Measurements from ENCODE around the gene WNT10A. TPM values are rescaled to one million over a fixed set of nuclear protein-coding genes. Genes with fewer than 3 reads are reported as not detected.
A peak's percentile ranks its signal among the peaks of the same experiment; 100 is the strongest.

Gene WNT10A
- total RNA-seq, 1 donor from 2014 or later = not detected

DNA sequence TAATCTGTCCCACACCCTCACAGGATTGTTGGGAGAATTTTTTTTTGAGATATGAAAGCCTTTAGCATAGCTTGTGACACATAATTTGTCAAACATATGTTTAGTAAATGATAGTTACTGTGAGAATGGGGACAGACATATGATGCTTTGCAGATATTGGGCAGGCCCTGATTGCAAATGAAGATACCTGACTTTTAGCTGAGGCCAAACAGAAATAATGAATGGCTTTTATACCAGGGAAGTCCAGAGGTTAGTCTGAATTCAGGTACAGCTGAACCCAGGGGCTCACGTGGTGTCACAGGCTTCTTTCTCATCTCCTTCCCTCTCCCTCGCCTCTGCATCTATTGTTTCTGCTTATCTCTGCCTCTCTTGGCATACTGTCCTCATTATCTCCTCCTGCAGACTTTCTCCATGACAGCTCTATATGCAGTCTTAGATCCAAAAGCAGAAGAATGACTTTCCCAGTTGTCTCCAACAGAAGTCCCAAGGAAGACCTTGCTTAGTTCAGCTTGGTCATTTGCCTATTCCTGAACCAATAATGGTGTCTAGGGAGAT lies 4.9 kb upstream of the WNT10A start:
- DNase-seq (ENCODE audit: low spot score in 2 of 2) = no peak
- FAIRE-seq = no peak

DNA sequence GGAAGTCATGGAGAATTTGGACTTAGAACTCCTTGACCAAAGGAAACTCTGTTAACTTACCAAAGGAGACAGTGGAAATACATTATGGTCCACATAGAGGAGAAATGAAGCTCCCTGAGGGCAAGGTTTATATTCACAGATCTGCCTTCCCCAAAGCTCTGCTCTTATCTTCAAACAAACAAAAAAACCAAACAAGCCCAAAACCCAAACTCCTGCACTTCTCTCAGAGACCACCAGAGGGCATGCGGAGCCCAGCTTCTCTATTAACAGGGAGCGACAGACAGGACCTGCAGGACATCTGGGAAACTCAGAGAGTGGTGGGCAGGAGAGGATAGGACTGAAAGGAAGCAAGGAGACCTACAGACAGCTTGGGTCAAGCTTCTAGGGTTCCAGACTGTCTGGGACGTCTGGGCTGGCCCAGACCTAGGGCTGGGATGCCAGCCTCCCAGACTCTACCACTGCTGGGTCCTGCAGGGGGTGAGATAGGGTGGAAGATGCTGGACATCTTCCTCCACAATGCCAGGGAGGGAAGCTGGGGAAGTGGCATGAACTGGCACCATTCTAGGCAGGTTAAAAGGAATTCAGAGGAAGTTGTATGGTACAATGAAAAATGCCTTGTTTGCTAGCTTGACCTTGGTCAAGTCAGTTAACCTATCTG lies 4.0 kb upstream of the WNT10A start:
- FAIRE-seq (no peak), DNase-seq (ENCODE audit: low spot score in 2 of 2) (peak; percentile 81 to 83)

DNA sequence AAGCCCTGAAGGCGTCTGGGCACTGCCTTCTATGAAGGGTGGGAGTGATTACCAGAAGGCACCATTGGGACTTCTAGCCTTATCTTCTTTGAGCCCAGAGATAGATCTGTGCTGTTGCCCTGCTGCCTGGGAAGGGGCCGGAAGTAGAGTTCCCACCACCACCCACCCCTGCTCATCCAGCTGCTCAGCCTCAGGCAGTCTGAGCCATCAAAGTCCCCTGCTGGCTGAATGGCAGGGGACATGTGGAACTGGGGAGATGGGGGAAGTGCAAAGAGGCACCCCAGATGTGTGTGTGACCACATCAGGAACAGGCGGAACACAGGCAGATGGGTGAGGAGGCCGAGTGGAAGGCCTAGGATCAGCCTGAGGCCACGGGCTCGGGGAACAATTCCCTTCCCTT lies 3.3 kb upstream of the WNT10A start:
- FAIRE-seq (no peak), DNase-seq (ENCODE audit: low spot score in 2 of 2) (no peak)

DNA sequence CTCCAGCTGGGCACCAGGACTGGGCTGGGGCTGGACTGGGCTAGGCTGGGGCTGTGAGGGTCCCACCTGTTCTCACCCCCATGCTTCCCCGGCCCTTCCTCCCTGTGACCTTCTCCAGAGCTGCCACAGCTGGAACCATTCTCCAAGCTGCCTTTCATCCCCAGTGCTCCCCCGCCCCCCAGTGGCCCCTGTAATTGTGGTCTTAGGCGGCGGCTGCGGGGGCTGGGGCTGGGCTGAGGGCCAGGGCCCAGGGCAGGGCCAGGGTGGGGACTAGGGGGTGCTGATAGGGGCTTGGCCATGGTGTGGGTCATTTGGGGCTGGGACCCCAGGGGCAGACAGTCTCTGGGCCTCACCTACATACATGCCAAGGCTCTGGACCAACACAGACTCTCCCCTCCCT lies 2.8 kb upstream of the WNT10A start:
- DNase-seq (ENCODE audit: low spot score in 2 of 2) = no peak

DNA sequence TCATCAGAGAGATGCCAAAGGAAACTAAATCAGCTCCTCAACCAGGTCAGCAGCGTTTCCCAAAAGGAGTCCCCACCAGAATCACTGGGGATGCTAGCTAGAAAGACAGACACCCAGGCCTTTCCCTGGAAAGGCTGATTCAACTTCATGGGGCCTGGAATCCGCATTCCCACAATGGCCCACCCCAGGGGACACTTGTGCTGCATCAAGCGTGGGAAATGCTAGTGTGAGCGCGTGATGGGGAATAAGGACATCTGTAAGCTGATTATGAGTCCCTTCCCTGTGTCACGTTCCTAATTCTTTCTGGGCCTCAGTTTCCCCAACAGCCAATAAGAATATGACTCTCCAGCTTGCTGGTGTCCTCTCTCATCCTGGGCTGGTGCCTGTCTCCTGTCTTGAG lies 2.2 kb upstream of the WNT10A start:
- no peak for FAIRE-seq
- no peak for DNase-seq (ENCODE audit: low spot score in 2 of 2)

More for the DNA sequence above, 2.8 kb upstream of the WNT10A start:
- FAIRE-seq = no peak

DNA sequence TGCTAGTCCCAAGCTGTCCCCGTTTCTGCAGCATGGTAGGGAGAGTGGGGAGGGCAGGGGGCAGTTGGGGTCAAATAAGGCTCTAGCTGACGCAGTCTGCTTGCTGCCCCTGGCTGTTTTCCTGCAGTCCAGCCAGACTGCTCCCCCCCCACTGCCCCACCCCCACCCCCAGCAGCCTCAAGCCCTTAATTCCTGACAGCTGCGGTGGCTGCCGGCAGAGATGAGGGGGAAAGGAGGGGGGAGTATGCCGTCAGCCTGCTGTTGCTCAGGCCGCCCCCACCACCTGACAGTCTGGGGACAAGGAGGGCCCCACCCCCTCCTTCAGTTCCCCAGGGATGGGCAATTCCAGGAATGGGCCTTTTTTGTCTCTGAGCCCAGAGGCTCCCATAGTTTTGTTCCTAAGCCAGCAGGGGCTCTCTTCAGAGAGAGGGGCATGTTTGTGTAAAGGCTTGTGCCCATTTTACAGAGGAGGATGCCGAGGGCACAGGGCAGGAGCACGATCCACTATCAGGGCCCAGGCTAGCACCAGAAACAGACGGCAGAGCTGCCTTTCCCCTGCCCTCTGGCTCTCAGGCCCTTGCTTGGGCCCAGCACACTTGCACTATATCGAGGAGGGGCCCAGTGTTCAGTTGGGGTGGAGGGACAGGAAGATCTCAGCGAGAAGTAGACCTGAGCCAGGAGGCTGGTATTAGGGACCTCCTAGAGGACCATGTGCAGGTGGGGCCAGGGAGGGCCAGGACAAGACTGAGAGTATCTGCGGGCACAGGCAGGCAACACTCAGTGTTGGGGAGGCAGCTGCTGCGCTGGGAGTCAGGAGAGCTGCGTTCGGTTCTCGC lies 1.5 kb upstream of the WNT10A start:
- no peak for FAIRE-seq

DNA sequence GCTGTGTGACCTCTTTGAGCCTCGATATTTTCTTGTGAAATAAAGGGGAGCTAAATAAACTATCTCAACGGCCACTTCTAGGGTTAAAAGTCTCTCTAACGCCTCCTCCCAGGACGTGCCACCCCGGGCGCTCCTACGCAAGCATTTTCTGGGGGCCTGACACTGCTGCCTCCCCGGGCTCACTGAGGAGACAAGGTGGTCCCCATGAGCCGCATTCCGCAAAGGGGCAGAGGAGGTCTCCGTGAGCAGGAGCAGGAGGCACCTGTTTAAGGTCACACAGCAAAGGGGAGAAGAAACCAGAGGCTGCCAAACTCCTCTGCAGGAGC lies 913 bp upstream of the WNT10A start:
- FAIRE-seq (no peak), DNase-seq (ENCODE audit: low spot score in 2 of 2) (no peak)

More for the DNA sequence above, 1.5 kb upstream of the WNT10A start:
- DNase-seq (ENCODE audit: low spot score in 2 of 2) = no peak

DNA sequence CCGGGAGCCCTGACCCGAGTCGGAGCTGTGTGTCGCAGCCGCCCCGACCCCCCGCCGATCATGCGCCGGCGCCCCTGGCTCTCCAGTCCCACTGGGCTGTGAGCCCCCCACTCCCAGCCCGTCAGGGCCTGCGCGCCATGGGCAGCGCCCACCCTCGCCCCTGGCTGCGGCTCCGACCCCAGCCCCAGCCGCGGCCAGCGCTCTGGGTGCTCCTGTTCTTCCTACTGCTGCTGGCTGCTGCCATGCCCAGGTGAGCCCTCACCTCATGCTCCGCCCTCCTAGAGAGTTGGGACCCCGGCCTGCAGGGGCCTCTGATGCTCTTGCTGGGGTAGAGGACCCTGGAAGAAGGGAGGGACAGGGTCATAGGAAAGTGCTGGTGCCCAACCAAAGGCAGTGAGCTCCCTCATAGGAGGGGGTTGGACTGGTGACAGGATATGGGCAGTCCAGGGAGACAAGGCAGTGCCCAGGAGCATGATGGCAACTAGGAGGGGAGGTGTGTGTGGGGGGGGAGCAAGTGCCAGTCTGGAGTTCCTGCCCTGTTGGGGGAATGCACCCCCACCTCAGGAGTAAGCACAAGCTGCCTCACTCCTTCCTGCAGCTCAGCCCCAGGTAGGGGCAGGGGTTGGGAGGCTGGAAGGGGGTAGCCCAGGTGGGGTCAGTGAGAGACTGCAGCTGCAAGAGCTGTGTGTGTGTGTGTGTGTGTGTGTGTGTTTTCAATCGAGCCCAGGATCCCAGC lies 375 bp downstream of the WNT10A start:
- FAIRE-seq = no peak
- DNase-seq (ENCODE audit: low spot score in 2 of 2) = peak in 1 of 2 donors; percentile 39

DNA sequence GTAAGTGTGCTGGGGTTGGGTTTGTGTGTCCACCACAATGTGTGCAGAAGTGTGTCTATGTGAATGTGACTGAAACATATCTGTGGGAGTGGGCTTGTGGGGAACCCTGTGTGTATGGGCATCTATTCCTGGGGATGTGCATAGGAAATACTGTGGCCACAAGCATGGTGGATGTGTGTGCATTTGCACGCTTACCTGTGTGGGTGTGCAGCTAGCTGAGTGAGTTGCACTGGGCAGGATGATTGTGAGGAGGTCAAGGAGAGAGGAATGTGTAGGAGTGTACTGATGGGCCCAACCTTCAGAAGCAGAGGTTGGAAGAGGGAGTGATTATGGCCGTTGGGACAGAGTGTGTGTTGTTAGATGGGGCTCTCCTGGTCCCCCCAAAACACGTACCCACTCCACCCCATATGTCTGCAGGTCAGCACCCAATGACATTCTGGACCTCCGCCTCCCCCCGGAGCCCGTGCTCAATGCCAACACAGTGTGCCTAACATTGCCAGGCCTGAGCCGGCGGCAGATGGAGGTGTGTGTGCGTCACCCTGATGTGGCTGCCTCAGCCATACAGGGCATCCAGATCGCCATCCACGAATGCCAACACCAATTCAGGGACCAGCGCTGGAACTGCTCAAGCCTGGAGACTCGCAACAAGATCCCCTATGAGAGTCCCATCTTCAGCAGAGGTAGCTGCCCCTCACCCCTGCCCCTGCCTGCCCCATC lies 1.2 kb downstream of the WNT10A start:
- FAIRE-seq (no peak), DNase-seq (ENCODE audit: low spot score in 2 of 2) (peak in 1 of 2 donors; percentile 40)

DNA sequence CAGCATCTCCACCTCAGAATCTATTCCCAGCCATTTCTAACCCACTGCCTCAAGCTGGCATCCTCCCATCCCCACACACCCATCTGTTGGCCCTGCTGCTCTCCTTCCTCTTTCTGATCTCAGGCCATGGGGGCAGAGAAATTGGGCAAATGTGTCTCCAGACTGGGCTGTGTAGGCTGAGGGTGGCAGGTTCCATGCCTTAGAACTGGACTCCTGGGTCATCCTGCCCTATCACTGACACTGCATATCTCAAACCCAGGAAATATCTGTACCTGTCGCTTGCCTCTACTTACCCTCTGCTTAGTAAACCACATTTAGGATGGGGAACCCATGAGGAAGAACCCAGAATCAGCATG lies 1.8 kb downstream of the WNT10A start:
- no peak for FAIRE-seq
- DNase-seq (ENCODE audit: low spot score in 2 of 2) = no peak

DNA sequence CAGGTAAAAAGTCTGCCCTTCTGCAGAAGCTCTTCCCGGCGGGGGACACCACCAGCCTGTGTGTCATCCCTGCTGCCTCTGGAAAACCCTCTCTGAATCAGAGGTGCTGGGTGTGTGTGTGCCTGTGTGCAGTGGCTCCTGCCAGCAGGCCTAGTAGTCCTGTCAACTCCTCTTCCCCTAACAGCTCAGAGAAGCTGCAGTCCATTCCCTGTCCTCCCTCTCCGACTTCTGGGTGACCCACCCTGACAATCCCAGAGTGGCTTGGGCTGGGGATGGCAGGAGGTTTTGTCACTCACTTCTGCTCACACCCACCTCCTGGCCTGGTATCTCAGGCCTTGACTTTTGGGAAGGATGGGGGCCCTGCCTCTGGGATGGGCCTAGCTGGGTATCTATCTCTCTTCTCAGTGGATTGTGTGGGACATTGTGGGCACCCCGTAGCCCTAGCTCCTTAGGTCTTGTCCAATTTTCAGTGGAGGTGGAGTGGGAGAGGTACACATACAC lies 2.3 kb downstream of the WNT10A start:
- FAIRE-seq (no peak), DNase-seq (ENCODE audit: low spot score in 2 of 2) (no peak)

DNA sequence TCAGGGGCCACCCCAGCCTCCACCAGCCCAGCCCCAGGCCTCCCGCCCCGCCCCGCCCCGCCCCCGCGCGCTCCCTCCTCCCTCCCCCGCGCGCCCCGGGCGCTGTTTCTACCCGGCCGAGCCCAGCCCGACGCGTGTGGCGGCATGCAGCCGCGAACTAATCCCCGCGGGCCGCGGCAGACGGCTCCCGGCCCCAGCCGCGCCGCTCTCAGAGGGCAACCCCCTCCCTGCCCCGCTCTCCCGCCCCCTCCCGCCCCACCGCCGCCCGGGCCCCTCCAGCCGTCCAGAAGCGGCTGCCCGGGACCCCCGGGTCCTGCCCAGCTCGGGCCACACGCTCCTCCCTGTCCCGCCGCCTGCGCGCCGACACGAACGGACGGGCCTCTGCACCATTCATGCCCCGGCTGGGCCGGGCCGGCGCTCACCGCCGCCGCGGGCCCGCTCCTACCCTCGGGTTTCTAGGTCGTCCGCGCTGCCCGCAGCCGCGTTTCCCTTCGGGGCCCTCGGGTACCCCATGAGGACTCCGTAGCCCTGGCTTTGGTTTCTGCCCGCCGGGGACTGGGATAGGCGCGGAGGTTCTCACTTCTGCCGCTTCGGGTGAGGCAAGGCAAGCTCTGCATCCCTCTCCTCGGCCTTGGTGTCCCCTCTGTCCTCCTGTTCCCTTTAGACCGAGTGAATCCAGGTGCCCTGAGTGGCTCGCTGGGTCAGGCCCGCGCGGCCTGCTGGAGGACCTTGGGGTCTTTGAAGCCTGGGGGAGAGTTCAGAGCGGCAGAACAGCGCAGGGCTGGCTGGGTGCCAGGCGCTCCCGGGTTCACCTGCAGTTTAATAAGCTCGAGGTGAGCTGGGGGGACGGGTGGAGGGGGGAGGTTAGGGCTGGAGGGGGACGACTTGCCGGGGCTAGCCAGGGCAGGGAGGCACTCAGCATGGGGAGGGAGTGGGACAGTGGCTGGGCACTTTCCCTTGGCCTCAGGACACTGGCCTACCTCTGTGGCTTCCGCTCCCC lies 3.1 kb downstream of the WNT10A start:
- DNase-seq (ENCODE audit: low spot score in 2 of 2) = peak in 1 of 2 donors; percentile 57
- no peak for FAIRE-seq

DNA sequence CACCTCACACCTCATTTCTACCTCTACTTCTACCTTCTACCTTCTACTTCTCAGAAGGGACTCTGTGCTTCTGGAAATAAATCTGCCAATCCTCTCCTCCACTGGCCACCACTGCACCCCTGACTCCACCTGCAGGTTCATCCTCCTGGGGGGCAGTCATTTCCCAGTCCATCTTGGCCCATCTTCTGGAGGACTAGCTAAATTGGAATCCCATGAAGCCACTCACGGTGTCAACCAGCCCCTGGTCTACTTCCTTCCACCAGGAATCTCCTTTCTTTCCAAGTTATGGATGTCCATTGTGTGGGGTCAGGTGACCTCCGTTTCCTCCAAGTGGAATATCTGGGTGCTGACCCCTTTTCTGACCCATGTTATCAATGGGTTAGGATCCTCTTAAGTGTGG lies 3.9 kb downstream of the WNT10A start:
- FAIRE-seq (no peak), DNase-seq (ENCODE audit: low spot score in 2 of 2) (peak in 1 of 2 donors; percentile 27)

DNA sequence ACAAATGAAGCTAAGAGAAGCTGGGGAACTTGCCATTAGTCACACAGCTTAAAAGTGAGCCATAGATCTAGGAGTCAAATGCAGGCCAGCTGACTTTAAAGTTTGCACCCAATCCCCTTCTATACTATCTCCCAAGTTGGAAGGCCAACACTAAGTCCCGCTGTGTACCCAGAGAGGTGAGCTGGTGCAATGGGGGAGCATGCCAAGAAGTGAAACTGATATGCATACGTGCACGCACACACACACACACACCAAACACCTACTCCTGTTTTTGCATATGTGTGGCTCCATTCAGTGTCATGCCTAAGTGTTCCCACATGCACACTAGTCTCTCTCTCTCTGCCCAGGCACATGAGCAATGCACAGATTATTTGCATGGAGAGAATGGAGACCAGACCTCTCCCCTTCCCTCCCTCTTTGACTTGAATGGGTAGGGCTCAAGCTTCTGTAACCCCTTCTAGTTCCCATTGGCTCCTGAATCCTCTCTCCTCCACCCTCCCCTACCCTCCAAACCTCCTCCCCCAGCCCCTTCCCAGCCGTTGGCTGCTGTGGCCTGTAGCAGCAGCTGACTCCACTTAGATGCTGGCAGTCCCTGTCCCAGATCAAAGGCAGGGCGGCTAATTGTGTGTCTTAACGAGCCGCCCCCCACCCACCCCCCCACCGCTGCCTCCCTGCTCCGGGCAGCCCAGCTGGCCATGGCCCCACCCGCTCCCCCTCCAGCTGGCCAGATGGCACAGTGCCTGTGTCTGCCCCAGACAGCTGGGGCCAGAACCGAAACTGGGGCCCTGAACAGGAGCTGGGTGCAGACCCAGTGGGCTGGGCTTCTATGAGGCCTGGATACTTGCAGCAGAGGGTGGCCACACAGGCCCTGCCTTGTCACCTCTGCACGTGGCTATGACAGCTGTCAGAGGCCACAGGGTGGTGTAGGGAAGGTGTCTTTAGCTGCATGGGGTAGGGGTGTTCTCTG lies 5.6 kb downstream of the WNT10A start:
- DNase-seq (ENCODE audit: low spot score in 2 of 2) (peak in 1 of 2 donors; percentile 77), FAIRE-seq (no peak)

DNA sequence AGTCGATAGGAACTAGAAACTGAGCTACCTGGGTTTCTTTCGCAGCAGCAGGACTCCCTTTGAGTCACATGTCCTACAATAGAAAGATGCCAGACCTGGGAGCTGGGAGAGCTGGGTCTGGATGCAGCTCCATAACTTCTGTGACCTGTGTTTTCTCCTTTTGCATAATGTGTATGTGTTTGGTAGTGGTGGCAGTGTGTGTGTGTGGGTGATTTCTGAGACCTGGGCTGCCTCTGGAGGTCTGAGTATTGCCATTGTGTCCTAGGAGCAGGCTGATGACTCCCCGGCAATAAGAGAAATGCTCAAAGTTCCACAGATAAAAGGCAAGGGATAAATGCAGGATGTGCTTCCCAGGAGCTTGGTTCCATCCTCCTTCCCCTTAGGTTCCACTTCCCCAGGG lies 6.4 kb downstream of the WNT10A start:
- no peak for FAIRE-seq
- DNase-seq (ENCODE audit: low spot score in 2 of 2) = peak in 1 of 2 donors; percentile 37

DNA sequence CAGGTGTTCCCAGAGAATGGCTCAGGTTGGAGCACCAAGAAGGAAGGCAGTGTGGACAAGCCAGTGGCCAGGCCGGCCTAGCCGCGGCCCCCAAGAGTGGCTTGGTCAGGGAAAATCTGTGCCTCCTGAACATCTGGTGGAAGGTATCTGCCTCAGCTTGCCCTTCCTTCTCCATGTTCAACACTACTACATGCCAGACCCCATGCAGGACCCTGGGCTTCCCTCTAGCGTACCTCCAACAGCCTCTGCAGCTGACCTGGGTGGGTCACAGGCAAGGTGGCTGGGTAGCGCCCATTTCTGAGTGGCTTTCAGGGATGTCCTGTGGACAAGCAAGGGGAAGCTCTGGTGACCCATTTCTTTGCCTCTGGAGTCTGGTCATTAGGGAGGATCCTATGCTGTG lies 7.7 kb downstream of the WNT10A start:
- DNase-seq (ENCODE audit: low spot score in 2 of 2) (peak in 1 of 2 donors; percentile 16), FAIRE-seq (no peak)

DNA sequence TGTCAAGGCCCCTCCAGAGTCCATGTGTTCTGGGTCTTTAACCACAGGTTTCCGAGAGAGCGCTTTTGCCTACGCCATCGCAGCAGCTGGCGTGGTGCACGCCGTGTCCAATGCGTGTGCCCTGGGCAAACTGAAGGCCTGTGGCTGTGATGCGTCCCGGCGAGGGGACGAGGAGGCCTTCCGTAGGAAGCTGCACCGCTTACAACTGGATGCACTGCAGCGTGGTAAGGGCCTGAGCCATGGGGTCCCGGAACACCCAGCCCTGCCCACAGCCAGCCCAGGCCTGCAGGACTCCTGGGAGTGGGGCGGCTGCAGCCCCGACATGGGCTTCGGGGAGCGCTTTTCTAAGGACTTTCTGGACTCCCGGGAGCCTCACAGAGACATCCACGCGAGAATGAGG lies 9.3 kb downstream of the WNT10A start:
- FAIRE-seq (no peak), DNase-seq (ENCODE audit: low spot score in 2 of 2) (no peak)

DNA sequence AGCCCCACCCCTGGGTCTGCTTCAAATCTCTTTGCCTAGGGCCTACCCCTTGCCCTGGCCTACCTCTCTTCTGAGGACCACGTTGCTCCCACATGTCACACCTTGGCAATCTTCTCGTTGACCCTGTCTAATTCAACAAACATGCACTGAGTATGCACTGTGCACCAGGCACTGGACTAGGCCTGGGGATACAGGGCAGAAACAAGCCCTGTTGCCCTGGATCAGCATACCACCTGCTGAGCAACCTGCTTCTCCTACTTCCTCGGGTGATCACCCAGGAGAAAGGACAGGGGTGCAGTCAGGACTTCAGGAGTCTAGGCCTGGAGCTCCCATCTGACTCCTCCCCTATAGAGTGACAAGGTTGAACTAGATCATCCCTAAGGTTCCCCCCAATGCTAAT lies 9.7 kb downstream of the WNT10A start:
- no peak for FAIRE-seq
- peak in 1 of 2 donors; percentile 7 for DNase-seq (ENCODE audit: low spot score in 2 of 2)

Data from frontal cortex (tissue), 4 donors.